HL-60 (cell line): ENCODE data around the gene SH3YL1.

Experiments used
- CTCF ChIP-seq: IDR thresholded peaks from one replicate; pipeline ENCODE4 v1.5.1; 2011; ENCODE audit warnings: low read length, control low read depth, inconsistent platforms; ENCODE audit not compliant: insufficient read depth
- POLR2AphosphoS5 ChIP-seq: IDR thresholded peaks from 2 replicates; pipeline ENCODE4 v1.6.1; 2012; ENCODE audit warnings: low read depth
- REST ChIP-seq: IDR thresholded peaks from 2 replicates; pipeline ENCODE4 v1.6.1; 2012; ENCODE audit warnings: low read depth; ENCODE audit not compliant: insufficient replicate concordance

GRCh38 chr2:278312-278926 lies 14.6 kb upstream of the SH3YL1 start:
- TF ChIP-seq CTCF: no peak
- no peak for TF ChIP-seq POLR2AphosphoS5
- no peak for TF ChIP-seq REST
